ENCODE data around the gene KAZN.

Gene KAZN

GRCh38 chr1:15023205-15023604, 424.7 kb downstream of the KAZN start:
- Histone ChIP-seq H3K4me3 (ENCODE audit: low read depth in 1 of 2, low read length in 1 of 2) (no peak overlapping the region), H3K27me3 (no peaks in the 10 kb centered on the region), H3K27ac (no peak overlapping the region), H3K9me3 (no peaks in the 10 kb centered on the region), H3K36me3 (no peaks in the 10 kb centered on the region), H3K4me1 (ENCODE audit: control insufficient read depth in 1 of 2, insufficient read depth in 1 of 2, low read depth in 1 of 2, low read length in 1 of 2) (peaks cover 4 to 31% of the 10 kb centered on the region in 2 experiments)
- no peak for TF ChIP-seq CTCF (IDR thresholded peaks at IDR 0.05)

- H3K27me3 ChIP-seq, result no peaks in the 10 kb centered on the region
- H3K36me3 ChIP-seq, result no peaks in the 10 kb centered on the region
- no peak overlapping the region for H3K4me3 ChIP-seq (ENCODE audit: low read depth in 1 of 2, low read length in 1 of 2)
- TF ChIP-seq CTCF (IDR thresholded peaks at IDR 0.05), result no peak
- peaks cover 4 to 27% of the 10 kb centered on the region in 2 experiments for H3K4me1 ChIP-seq (ENCODE audit: control insufficient read depth in 1 of 2, insufficient read depth in 1 of 2, low read depth in 1 of 2, low read length in 1 of 2)
- H3K27ac ChIP-seq, result no peak overlapping the region
- no peaks in the 10 kb centered on the region for H3K9me3 ChIP-seq
These were observed 425.5 kb downstream of the KAZN start for GRCh38 chr1:15023976-15024375.

GRCh38 chr1:15026117-15026489, 427.6 kb downstream of the KAZN start:
- H3K27ac ChIP-seq, result no peak overlapping the region

GRCh38 chr1:15027515-15027986, 429.1 kb downstream of the KAZN start:
- H3K27me3 ChIP-seq, result no peaks in the 10 kb centered on the region
- no peak overlapping the region for H3K27ac ChIP-seq
- H3K36me3 ChIP-seq, result no peaks in the 10 kb centered on the region
- no peaks in the 10 kb centered on the region for H3K9me3 ChIP-seq
- H3K4me3 ChIP-seq (ENCODE audit: low read depth in 1 of 2, low read length in 1 of 2), result no peak overlapping the region
- peaks cover 4 to 18% of the 10 kb centered on the region in 2 experiments for H3K4me1 ChIP-seq (ENCODE audit: control insufficient read depth in 1 of 2, insufficient read depth in 1 of 2, low read depth in 1 of 2, low read length in 1 of 2)
- peak; percentile 60 for TF ChIP-seq CTCF (IDR thresholded peaks at IDR 0.05)

More at GRCh38 chr1:15026117-15026489, 427.6 kb downstream of the KAZN start:
- no peaks in the 10 kb centered on the region for H3K9me3 ChIP-seq
- no peak for TF ChIP-seq CTCF (IDR thresholded peaks at IDR 0.05)
- H3K27me3 ChIP-seq, result no peaks in the 10 kb centered on the region
- no peaks in the 10 kb centered on the region for H3K36me3 ChIP-seq
- H3K4me3 ChIP-seq (ENCODE audit: low read depth in 1 of 2, low read length in 1 of 2), result no peak overlapping the region
- H3K4me1 ChIP-seq (ENCODE audit: control insufficient read depth in 1 of 2, insufficient read depth in 1 of 2, low read depth in 1 of 2, low read length in 1 of 2), result peaks cover 4 to 27% of the 10 kb centered on the region in 2 experiments

- Histone ChIP-seq H3K27ac (no peak overlapping the region), H3K4me3 (ENCODE audit: low read depth in 1 of 2, low read length in 1 of 2) (no peak overlapping the region), H3K9me3 (no peaks in the 10 kb centered on the region), H3K36me3 (no peaks in the 10 kb centered on the region), H3K27me3 (no peaks in the 10 kb centered on the region), H3K4me1 (ENCODE audit: control insufficient read depth in 1 of 2, insufficient read depth in 1 of 2, low read depth in 1 of 2, low read length in 1 of 2) (peaks cover 4 to 13% of the 10 kb centered on the region in 2 experiments)
- no peak for TF ChIP-seq CTCF (IDR thresholded peaks at IDR 0.05)
These were observed 429.6 kb downstream of the KAZN start for GRCh38 chr1:15028102-15028501.

- peaks cover under 1% of the 10 kb centered on the region for H3K27me3 ChIP-seq
- no peaks in the 10 kb centered on the region for H3K9me3 ChIP-seq
- H3K4me1 ChIP-seq (ENCODE audit: control insufficient read depth in 1 of 2, insufficient read depth in 1 of 2, low read depth in 1 of 2, low read length in 1 of 2), result peaks cover 4 to 8% of the 10 kb centered on the region in 2 experiments
- no peaks in the 10 kb centered on the region for H3K36me3 ChIP-seq
- TF ChIP-seq CTCF (IDR thresholded peaks at IDR 0.05), result no peak
- no peak overlapping the region for H3K27ac ChIP-seq
- H3K4me3 ChIP-seq (ENCODE audit: low read depth in 1 of 2, low read length in 1 of 2), result no peak overlapping the region
These were observed 430.1 kb downstream of the KAZN start for GRCh38 chr1:15028616-15029015.
